Measurements from ENCODE around the gene ATIC. TPM values are rescaled to one million over a fixed set of nuclear protein-coding genes. Genes with fewer than 3 reads are reported as not detected.

ATIC gene
- total and polyA plus RNA-seq, 8 donors: 78.6 to 107 (median 97.9) TPM

DNA sequence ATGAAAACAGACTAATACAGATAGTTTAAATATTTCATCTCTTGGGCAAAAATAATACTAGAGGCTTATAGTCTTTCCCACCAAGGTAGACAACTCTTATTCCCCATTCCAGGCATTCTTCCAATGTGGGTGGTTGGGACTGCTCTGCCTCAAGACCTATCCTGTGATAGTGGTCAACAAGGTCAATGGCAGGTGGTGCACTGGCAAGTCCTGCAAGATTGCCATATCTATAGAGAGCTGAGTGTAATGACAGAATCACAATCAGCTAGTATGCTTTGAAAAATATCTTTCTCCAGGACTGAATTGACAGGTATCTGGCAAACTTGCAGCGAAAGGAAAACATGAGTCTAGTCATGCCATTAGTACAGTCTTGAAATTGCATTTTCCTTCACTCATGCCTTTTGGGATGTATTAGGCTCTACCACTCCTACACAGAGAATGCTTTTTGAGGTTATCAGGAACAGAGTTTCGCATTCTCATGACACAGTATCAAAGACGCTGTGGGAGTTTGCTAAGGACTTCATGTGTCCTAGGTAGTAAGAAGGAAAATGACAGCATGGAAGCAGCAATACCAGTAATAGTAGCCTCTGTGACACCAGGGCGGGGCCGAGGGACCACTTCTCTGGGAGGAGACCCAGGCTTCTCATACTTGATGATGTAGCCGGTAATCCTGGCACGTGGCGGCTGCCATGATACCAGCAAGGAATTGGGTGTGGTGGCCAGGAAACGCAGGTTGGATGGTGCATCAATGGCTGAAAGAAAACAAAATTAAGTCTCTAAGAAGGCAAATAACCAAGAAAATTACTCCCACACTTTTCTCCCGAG is 63.0 kb downstream of the ATIC start:
- Histone ChIP-seq H3K36me3 (peaks cover 0 to 58% of the 10 kb centered on the region in 2 donors), H3K4me1 (no peaks in the 10 kb centered on the region), H3K9me3 (no peaks in the 10 kb centered on the region), H3K27me3 (no peaks in the 10 kb centered on the region), H3K4me3 (no peak overlapping the region), H3K27ac (no peak overlapping the region)
- intact Hi-C loops (cut with DNase I): no loop called here
- DNase-seq (no peak), ATAC-seq (no peak)
- TF ChIP-seq, protein P1, sequence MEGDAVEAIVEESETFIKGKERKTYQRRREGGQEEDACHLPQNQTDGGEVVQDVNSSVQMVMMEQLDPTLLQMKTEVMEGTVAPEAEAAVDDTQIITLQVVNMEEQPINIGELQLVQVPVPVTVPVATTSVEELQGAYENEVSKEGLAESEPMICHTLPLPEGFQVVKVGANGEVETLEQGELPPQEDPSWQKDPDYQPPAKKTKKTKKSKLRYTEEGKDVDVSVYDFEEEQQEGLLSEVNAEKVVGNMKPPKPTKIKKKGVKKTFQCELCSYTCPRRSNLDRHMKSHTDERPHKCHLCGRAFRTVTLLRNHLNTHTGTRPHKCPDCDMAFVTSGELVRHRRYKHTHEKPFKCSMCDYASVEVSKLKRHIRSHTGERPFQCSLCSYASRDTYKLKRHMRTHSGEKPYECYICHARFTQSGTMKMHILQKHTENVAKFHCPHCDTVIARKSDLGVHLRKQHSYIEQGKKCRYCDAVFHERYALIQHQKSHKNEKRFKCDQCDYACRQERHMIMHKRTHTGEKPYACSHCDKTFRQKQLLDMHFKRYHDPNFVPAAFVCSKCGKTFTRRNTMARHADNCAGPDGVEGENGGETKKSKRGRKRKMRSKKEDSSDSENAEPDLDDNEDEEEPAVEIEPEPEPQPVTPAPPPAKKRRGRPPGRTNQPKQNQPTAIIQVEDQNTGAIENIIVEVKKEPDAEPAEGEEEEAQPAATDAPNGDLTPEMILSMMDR (IDR thresholded peaks at IDR 0.05): no peak

DNA sequence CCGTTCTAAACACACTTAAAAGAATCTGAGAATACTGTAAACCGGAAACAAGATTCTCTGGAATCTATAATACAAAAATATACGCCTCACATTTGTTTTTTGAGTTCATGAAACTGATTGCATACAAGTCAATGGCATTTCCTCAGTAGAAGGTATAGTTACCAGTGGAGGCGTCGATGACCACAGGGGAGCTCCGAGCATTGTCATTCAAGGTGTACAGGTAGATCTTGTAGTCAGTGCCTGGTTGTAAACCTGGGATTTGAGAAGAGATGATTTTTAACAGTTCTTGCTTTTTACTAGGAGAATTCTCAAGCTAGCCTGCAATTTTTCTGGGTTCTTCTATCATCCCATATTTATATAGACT is 63.6 kb downstream of the ATIC start:
- intact Hi-C loops (cut with DNase I): no loop called here
- ATAC-seq (no peak), DNase-seq (no peak)
- no peak overlapping the region for H3K4me3 ChIP-seq
- H3K27me3 ChIP-seq: no peaks in the 10 kb centered on the region
- TF ChIP-seq, protein P1 (IDR thresholded peaks at IDR 0.05): no peak
- H3K27ac ChIP-seq: no peak overlapping the region
- H3K9me3 ChIP-seq: no peaks in the 10 kb centered on the region
- peaks cover 0 to 58% of the 10 kb centered on the region in 2 donors for H3K36me3 ChIP-seq
- no peaks in the 10 kb centered on the region for H3K4me1 ChIP-seq

DNA sequence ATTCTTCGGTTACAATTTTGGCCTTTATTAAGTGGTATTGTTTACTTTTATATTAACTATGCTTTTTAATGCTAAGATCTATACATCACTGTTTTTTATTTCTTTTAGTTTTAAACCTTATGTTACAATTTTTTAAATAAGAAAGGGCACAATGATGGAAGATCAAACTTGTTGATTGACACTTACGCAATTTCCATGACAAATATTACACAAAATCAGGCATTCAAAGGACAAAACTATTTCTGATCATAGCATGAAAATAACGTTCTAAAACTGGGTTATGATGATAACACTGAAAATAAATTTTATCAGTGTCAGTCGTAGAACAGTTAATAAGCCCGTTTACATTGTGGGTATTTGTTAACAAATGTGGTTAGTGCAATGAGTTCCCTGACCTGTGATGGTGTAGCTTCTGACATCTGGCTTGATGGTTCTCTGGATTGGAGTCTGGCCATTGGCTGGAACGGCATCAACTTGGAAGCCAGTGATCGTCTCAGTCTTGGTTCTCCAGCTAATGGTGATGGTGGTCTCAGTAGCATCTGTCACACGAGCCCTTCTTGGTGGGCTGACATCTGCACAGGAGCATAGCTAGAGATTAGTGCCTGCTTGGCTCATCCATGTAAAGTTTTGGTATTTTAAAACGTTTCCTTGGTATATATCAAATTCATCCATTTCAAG is 64.4 kb downstream of the ATIC start:
- ATAC-seq: no peak
- TF ChIP-seq, protein P1 (IDR thresholded peaks at IDR 0.05): no peak
- intact Hi-C loops (cut with DNase I): no loop called here
- Histone ChIP-seq H3K27me3 (no peaks in the 10 kb centered on the region), H3K27ac (no peak overlapping the region), H3K4me1 (no peaks in the 10 kb centered on the region), H3K36me3 (peaks cover 0 to 62% of the 10 kb centered on the region in 2 donors), H3K9me3 (no peaks in the 10 kb centered on the region), H3K4me3 (no peak overlapping the region)
- no peak for DNase-seq

DNA sequence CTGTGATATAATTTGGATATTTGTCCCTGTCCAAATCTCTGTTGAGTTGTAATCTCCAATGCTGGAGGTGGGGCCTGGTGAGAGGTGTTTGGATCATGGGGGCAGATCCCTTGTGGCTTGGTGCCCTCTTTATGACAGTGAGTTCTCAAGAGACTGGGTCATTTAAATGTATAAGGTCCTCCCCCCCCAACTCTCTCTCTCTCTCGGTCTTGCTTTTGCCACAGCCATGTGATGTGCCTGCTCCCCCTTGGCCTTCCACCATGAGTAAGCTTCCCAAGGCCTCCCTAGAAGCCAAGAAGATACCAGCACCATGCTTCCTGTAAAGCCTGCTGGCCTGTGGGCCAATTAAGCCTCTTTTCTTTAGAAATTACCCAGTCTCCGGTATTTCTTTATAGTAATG is 65.4 kb downstream of the ATIC start:
- intact Hi-C loops (cut with DNase I): no loop called here
- TF ChIP-seq, protein P1 (IDR thresholded peaks at IDR 0.05): no peak
- Histone ChIP-seq H3K9me3 (no peaks in the 10 kb centered on the region), H3K36me3 (peaks cover 0 to 66% of the 10 kb centered on the region in 2 donors), H3K4me1 (no peaks in the 10 kb centered on the region), H3K4me3 (no peak overlapping the region), H3K27me3 (no peaks in the 10 kb centered on the region), H3K27ac (no peak overlapping the region)
- ATAC-seq (no peak), DNase-seq (no peak)

DNA sequence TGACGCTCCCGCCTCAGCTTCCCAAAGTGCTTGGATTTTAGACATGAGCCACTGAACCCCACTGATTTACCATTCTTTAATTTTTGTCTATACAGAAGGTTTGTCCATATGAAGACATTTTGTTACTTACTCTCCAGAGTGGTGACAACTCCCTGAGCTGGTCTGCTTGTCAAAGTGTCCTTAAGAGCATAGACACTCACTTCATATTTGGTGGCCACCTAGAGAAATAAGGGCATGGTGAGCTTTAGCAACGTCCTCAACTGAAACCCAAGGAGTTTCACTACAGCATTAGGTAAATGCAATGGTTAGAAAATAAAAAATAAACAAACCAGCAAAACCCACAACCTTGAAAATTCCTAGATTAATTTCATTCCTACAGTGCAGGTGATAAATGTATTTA is 66.2 kb downstream of the ATIC start:
- ATAC-seq: no peak
- no peak overlapping the region for H3K4me3 ChIP-seq
- no peaks in the 10 kb centered on the region for H3K4me1 ChIP-seq
- H3K36me3 ChIP-seq: peaks cover 0 to 69% of the 10 kb centered on the region in 2 donors
- TF ChIP-seq, protein P1 (IDR thresholded peaks at IDR 0.05): no peak
- no peak overlapping the region for H3K27ac ChIP-seq
- no peaks in the 10 kb centered on the region for H3K9me3 ChIP-seq
- no peak for DNase-seq
- intact Hi-C loops (cut with DNase I): no loop called here
- H3K27me3 ChIP-seq: no peaks in the 10 kb centered on the region
